Cardiac muscle cell (in vitro differentiated cells and primary cell): ENCODE data around the gene ATP11B. TPM values are rescaled to one million over a fixed set of nuclear protein-coding genes. Genes with fewer than 3 reads are reported as not detected.

ENCODE experiments used
- DNase-seq, 2 donors: peaks; one replicate each; pipeline versions ENCODE4 v3.0.0 to v3.0.0-alpha.2; 2010 to 2017; ENCODE audit warnings: low read depth in 1 of 2, low spot score in 1 of 2
- H3K27ac ChIP-seq: fragments of 200-600 bp; sonication (generic); 2 replicates; pipeline ENCODE4 v1.5.1; 2016
- H3K27me3 ChIP-seq: fragments of 200-600 bp; sonication (generic); 2 replicates; pipeline ENCODE4 v1.6.0; 2016; ENCODE audit warnings: control low read depth
- H3K36me3 ChIP-seq: fragments of 200-600 bp; sonication (generic); 2 replicates; pipeline ENCODE4 v1.5.1; 2016; ENCODE audit warnings: control low read depth
- H3K4me1 ChIP-seq: fragments of 200-600 bp; sonication (generic); 2 replicates; pipeline ENCODE4 v1.8.1; 2017; ENCODE audit warnings: low read depth, mild to moderate bottlenecking, mixed run types
- H3K4me3 ChIP-seq: fragments of 200-600 bp; sonication (generic); 2 replicates; pipeline ENCODE4 v1.5.1; 2016; ENCODE audit warnings: mild to moderate bottlenecking
- H3K9me3 ChIP-seq: fragments of 200-600 bp; sonication (generic); 2 replicates; pipeline ENCODE4 v1.5.1; 2017; ENCODE audit warnings: low read depth, mild to moderate bottlenecking, control low read depth
- polyA plus RNA-seq: library from polyadenylated mRNA; unstranded; fragments of >200 nt; fragmentation: Nextera tagmentation; extraction: Ambion mirVana; gene quantifications from 2 replicates; pipeline ENCODE4 v1.2.1, GENCODE V29; 2016
- total RNA-seq: library from RNA; depleted of rRNA; stranded (reverse); fragments of >200 nt; gene quantifications from 2 replicates; pipeline ENCODE4 v1.2.3, GENCODE V29; 2016
- TF ChIP-seq, protein P1 (sequence below): IDR thresholded peaks from 2 replicates; pipeline ENCODE4 v1.5.1; 2012; ENCODE audit warnings: low read depth, mild to moderate bottlenecking, low read length

Gene ATP11B
- total and polyA plus RNA-seq, 2 experiments from 2014 or later, result 11.9 to 79.0 TPM

DNA sequence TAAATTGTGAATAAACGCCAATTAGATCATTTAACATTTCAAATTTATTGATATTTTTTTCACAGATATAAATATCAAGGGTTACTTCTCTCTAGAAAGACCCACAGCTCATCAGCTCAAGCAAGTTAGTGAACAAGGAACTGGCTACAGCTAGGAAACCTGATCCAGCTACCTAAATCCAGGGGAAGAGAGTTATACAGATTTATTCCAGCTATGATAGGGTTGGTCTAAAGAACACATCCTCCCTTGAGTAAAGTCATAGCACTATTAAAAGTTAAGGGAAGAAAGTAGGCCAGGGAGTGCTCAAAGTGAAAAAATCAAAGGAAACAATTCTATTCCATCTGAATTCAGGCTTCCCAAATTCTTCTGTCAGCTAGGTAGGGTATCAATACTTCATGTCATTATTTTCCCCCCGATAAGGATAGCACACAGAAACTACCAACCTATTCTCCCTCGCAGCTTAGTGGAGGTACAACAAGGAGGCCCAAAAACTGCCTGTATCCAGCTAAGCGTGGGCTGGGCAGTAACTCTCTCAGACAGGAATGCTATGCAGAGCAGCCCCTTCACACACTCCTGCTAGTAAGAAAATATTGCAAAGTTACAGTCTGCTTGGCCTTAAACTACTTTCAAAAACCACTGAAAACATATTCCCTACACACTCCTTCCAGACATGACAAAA lies 143.1 kb downstream of the ATP11B start:
- no peaks in the 10 kb centered on the region for H3K9me3 ChIP-seq
- no peaks in the 10 kb centered on the region for H3K36me3 ChIP-seq
- H3K27me3 ChIP-seq, result no peaks in the 10 kb centered on the region
- peaks cover 23% of the 10 kb centered on the region for H3K4me1 ChIP-seq
- H3K27ac ChIP-seq, result peak overlapping the region; percentile 25
- peak in 1 of 2 donors; percentile 45 for DNase-seq
- no peak overlapping the region for H3K4me3 ChIP-seq
- TF ChIP-seq, protein P1, sequence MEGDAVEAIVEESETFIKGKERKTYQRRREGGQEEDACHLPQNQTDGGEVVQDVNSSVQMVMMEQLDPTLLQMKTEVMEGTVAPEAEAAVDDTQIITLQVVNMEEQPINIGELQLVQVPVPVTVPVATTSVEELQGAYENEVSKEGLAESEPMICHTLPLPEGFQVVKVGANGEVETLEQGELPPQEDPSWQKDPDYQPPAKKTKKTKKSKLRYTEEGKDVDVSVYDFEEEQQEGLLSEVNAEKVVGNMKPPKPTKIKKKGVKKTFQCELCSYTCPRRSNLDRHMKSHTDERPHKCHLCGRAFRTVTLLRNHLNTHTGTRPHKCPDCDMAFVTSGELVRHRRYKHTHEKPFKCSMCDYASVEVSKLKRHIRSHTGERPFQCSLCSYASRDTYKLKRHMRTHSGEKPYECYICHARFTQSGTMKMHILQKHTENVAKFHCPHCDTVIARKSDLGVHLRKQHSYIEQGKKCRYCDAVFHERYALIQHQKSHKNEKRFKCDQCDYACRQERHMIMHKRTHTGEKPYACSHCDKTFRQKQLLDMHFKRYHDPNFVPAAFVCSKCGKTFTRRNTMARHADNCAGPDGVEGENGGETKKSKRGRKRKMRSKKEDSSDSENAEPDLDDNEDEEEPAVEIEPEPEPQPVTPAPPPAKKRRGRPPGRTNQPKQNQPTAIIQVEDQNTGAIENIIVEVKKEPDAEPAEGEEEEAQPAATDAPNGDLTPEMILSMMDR, result no peak

DNA sequence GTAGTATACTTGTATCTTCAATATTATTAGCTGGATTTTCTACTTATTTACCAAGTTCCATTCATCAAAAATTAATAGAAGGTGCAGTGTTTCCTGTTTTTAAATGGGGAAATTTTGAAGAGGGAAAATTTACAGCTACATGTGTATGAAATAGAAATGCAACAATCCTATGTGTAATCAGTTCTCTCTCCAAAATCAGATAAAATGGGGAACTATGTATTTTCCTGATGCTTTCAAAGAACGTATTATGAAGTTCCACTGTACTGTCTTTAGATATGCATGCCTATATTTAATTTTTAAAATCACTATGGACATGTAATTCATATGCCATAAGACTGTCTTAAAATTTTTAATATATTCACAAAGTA lies 143.6 kb downstream of the ATP11B start:
- Histone ChIP-seq H3K27me3 (no peaks in the 10 kb centered on the region), H3K4me3 (no peak overlapping the region), H3K36me3 (no peaks in the 10 kb centered on the region), H3K27ac (peak overlapping the region; percentile 25), H3K4me1 (peaks cover 23% of the 10 kb centered on the region), H3K9me3 (no peaks in the 10 kb centered on the region)
- TF ChIP-seq, protein P1, result no peak
- DNase-seq, result no peak

DNA sequence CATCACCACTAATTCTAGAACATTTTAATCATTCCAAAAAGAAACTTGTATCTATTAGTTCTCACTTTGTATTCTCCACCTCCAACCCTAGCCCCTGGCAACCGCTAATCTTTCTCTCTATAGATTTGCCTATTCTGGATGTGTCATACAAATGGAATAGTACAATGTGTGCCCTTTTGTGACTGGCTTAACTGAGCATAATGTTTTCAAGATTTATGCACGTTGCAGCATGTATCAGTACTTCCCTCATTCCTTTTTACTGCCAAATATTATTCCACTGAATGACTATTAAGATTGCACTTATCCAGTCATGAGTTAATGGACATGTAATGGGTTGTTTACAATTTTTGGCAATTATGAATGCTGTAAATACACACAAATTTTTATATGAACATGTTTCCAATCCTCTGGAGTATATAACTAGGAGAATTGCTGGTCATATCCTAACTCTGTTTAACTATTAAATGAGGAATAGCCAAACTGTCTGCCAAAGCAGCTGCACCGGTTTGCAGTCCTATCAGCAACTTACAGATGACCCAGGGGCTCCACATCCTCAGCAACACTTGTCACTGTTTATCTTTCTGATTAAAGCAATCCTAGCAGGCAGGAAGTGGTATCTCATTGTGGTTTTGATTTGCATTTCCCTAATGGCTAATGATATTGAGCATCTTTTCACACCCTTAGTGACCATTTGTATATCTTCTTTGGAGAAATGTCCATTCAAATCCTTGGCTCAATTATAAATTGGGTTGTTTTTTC lies 144.2 kb downstream of the ATP11B start:
- no peaks in the 10 kb centered on the region for H3K9me3 ChIP-seq
- H3K4me3 ChIP-seq, result no peak overlapping the region
- TF ChIP-seq, protein P1, result no peak
- no peak for DNase-seq
- H3K4me1 ChIP-seq, result peaks cover 23% of the 10 kb centered on the region
- no peaks in the 10 kb centered on the region for H3K27me3 ChIP-seq
- H3K27ac ChIP-seq, result peak overlapping the region; percentile 25
- no peaks in the 10 kb centered on the region for H3K36me3 ChIP-seq

DNA sequence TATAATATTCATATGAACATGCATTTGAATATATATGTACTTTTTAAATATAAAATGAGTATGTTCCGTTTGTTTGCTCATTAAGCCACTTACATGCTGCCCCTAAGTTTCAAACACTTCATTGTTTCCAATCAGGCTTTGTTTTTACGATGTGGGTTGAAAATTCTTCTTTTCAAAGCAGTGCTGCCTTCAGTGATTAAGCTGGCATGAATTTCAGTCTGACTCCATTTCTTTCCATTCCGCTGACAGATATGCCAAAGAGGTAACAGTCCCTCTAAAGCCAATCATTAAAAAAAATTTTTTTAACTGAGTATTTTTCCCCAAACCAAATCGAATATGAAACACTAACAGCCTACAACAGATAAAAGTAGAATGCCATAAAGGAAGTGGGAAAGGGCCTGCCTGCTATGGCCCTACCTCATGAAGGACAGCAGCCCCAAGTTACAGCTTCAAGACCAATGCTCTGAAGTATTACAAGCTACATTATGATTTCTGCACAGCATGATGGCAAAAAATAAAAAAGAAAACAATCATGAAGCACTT lies 147.0 kb downstream of the ATP11B start:
- TF ChIP-seq, protein P1, result no peak
- Histone ChIP-seq H3K27me3 (no peaks in the 10 kb centered on the region), H3K4me1 (peaks cover 23% of the 10 kb centered on the region), H3K9me3 (no peaks in the 10 kb centered on the region), H3K27ac (no peak overlapping the region), H3K4me3 (no peak overlapping the region), H3K36me3 (no peaks in the 10 kb centered on the region)
- no peak for DNase-seq

DNA sequence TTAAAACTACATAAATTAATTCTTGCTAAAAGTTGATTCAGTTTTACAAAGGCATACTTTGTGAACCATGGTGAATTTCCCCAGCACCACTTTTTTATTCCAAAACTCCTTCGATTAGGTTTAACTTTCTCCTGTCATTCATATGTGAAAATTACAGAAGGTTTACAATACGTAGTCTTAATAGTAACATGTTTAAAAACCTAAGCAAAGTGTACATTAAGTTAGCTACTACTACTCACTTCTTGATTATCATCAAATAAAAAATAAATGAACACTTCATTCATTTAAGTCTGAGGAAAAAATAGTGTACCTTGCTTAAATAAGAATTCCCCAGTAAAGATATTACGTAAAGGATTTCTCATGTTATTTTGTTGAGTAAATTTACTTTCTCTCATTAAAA lies 148.4 kb downstream of the ATP11B start:
- no peak for DNase-seq
- TF ChIP-seq, protein P1, result no peak

More for the DNA sequence above, 148.4 kb downstream of the ATP11B start:
- Histone ChIP-seq H3K4me3 (no peak overlapping the region), H3K9me3 (no peaks in the 10 kb centered on the region), H3K4me1 (peaks cover 13% of the 10 kb centered on the region), H3K27me3 (no peaks in the 10 kb centered on the region), H3K27ac (no peak overlapping the region), H3K36me3 (peaks cover 9% of the 10 kb centered on the region)
